B cell (primary cell): ENCODE data around the gene GNAT3. TPM values are rescaled to one million over a fixed set of nuclear protein-coding genes. Genes with fewer than 3 reads are reported as not detected.

Source experiments
- ATAC-seq: fragments of 200-7000 bp; cut with Tn5 transposase; one replicate; pipeline ENCODE4 v1.10.0; 2021; ENCODE audit warnings: low read depth, mild to moderate bottlenecking, moderate number of reproducible peaks, moderate library complexity
- CTCF ChIA-PET: fragments of 350-600 bp; sonication (Branson Sonifier 250); formaldehyde crosslinking; loops from one replicate; lab custom pipeline; 2021; ENCODE audit warnings: antibody characterized with exemption, inconsistent platforms; lab: Charles Lee
- POLR2A ChIA-PET: fragments of 350-600 bp; sonication (Branson Sonifier 250); formaldehyde crosslinking; loops from one replicate; lab custom pipeline; 2021; ENCODE audit warnings: antibody characterized with exemption; lab: Charles Lee
- DNase-seq: peaks from one replicate; pipeline ENCODE4 v3.0.0; 2013
- H2AFZ ChIP-seq: 2 replicates; pipeline ENCODE4 v1.6.1; 2012; ENCODE audit warnings: mild to moderate bottlenecking, low read depth, low read length; ENCODE audit not compliant: insufficient read depth, poor library complexity, severe bottlenecking
- H3K27ac ChIP-seq, 2 donors: 1 replicate in 1 of 2; 2 replicates in 1 of 2; pipeline ENCODE4 v1.5.1; 2012 to 2013; ENCODE audit warnings: low read length in 2 of 2, mild to moderate bottlenecking in 2 of 2, moderate library complexity in 1 of 2
- H3K27me3 ChIP-seq, 4 experiments: fragments of 200-600 bp in 1 of 4; sonication (generic) in 1 of 4; replicated peaks in 1 of 4; 1 replicate in 2 of 4; 2 replicates in 2 of 4; pipeline versions ENCODE4 v1.6.1 to v1.7.0; 2013 to 2016; ENCODE audit warnings: low read length in 3 of 4, mild to moderate bottlenecking in 2 of 4, mixed read lengths in 1 of 4, moderate library complexity in 1 of 4; ENCODE audit not compliant: insufficient read depth in 4 of 4, control insufficient read depth in 3 of 4; ENCODE audit errors: control extremely low read depth in 1 of 4
- H3K36me3 ChIP-seq, 2 experiments: replicated peaks in 1 of 2; 1 replicate in 1 of 2; 2 replicates in 1 of 2; pipeline versions ENCODE4 v1.6.1 to v1.7.1; 2013; ENCODE audit warnings: low read length in 1 of 2; ENCODE audit not compliant: insufficient read depth in 2 of 2, control insufficient read depth in 1 of 2; ENCODE audit errors: control extremely low read depth in 1 of 2, extremely low read depth in 1 of 2
- H3K4me1 ChIP-seq, 2 donors: fragments of 200-600 bp in 1 of 2; sonication (generic) in 1 of 2; 1 replicate in 1 of 2; 2 replicates in 1 of 2; pipeline versions ENCODE4 v1.5.1 to v1.6.1; 2013 to 2017; ENCODE audit warnings: low read length in 2 of 2; ENCODE audit not compliant: control insufficient read depth in 2 of 2, insufficient read depth in 2 of 2
- H3K4me2 ChIP-seq: replicated peaks from 2 replicates; pipeline ENCODE3; 2012; ENCODE audit warnings: mild to moderate bottlenecking, low read depth, low read length; ENCODE audit not compliant: poor library complexity, severe bottlenecking
- H3K4me3 ChIP-seq, 5 experiments: fragments of 200-600 bp in 1 of 5; sonication (generic) in 1 of 5; 1 replicate in 3 of 5; 2 replicates in 2 of 5; pipeline versions ENCODE4 v1.5.1 to v1.7.0; 2011 to 2016; ENCODE audit warnings: low read length in 4 of 5, mild to moderate bottlenecking in 4 of 5, low read depth in 2 of 5, control low read depth in 1 of 5, moderate library complexity in 1 of 5; ENCODE audit not compliant: insufficient read depth in 1 of 5; ENCODE audit errors: control extremely low read depth in 1 of 5, extremely low read depth in 1 of 5
- H3K79me2 ChIP-seq: fragments of 200-600 bp; sonication (generic); one replicate; pipeline ENCODE4 v1.6.0; 2016; ENCODE audit warnings: low read length; ENCODE audit not compliant: control insufficient read depth, insufficient read depth
- H3K9ac ChIP-seq: fragments of 200-600 bp; sonication (generic); 2 replicates; pipeline ENCODE4 v1.6.1; 2017; ENCODE audit warnings: mild to moderate bottlenecking, low read length, moderate library complexity
- H3K9me3 ChIP-seq, 3 donors: one replicate each; pipeline versions ENCODE4 v1.6.1 to v1.7.1; 2013; ENCODE audit warnings: low read length in 2 of 3; ENCODE audit not compliant: control insufficient read depth in 2 of 3, insufficient read depth in 1 of 3; ENCODE audit errors: control extremely low read depth in 1 of 3
- H4K20me1 ChIP-seq: 2 replicates; pipeline ENCODE4 v1.6.0; 2012; ENCODE audit warnings: mild to moderate bottlenecking, low read length; ENCODE audit not compliant: insufficient read depth, control insufficient read depth, poor library complexity, severe bottlenecking
- H3K27ac Mint-ChIP-seq: one replicate; pipeline ENCODE4 v1.8.0; 2021; ENCODE audit warnings: mixed read lengths
- H3K27me3 Mint-ChIP-seq: one replicate; pipeline ENCODE4 v1.8.0; 2021; ENCODE audit warnings: mixed read lengths
- H3K4me1 Mint-ChIP-seq: one replicate; pipeline ENCODE4 v1.8.0; 2021; ENCODE audit warnings: mixed read lengths
- H3K4me3 Mint-ChIP-seq: one replicate; pipeline ENCODE4 v1.8.0; 2021; ENCODE audit warnings: mixed read lengths
- H3K9me3 Mint-ChIP-seq: one replicate; pipeline ENCODE4 v1.8.0; 2022; ENCODE audit warnings: mixed read lengths; ENCODE audit not compliant: insufficient read depth
- EZH2 ChIP-seq: IDR thresholded peaks from 2 replicates; pipeline ENCODE4 v1.6.1; 2012; ENCODE audit warnings: borderline replicate concordance, low read depth, mild to moderate bottlenecking, moderate library complexity, low read length; ENCODE audit not compliant: insufficient read depth, poor library complexity, severe bottlenecking
- WGBS: methylation state at CpG from one replicate; pipeline ENCODE4 v1.1.5; 2013; ENCODE audit warnings: missing lambda C conversion rate; ENCODE audit not compliant: insufficient coverage; 5-methylcytosine and 5-hydroxymethylcytosine counted together
- intact Hi-C: fragments of 100-400 bp; cut with micrococcal nuclease; formaldehyde crosslinking; loops from one replicate; pipeline ENCODE4 v1.10.0; 2022
- polyA plus RNA-seq: library from polyadenylated mRNA; depleted of rRNA; stranded (reverse); fragments of >200 nt; gene quantifications from 2 replicates; pipeline ENCODE4 v1.2.3, GENCODE V29; 2012
- total RNA-seq, 2 donors: library from RNA; stranded (reverse); fragments of 120-200 nt in 1 of 2; gene quantifications; 1 replicate in 1 of 2; 2 replicates in 1 of 2; pipeline versions ENCODE4 v1.2.3 to v1.2.4, GENCODE V29; 2013 to 2022
- TF ChIP-seq, protein P1 (sequence below): fragments of 200-600 bp; IDR thresholded peaks from one replicate; pipeline ENCODE4 v1.8.0; 2022; ENCODE audit warnings: antibody characterized with exemption, mild to moderate bottlenecking

GNAT3 gene
- total and polyA plus RNA-seq, 2 donors (not counting 1 experiment from before 2014, with no cell fraction given) = not detected

GRCh38 chr7:80548840-80549530 lies 37.1 kb upstream of the GNAT3 start:
- H4K20me1 ChIP-seq = no peaks in the 10 kb centered on the region
- Mint-ChIP-seq H3K4me3 (no peak overlapping the region), H3K27ac (no peak overlapping the region), H3K9me3 (no peaks in the 10 kb centered on the region), H3K4me1 (no peaks in the 10 kb centered on the region), H3K27me3 (no peaks in the 10 kb centered on the region)
- intact Hi-C loops = no loop called here
- H3K36me3 ChIP-seq = no peaks in the 10 kb centered on the region
- POLR2A ChIA-PET = no interaction called here
- no peak overlapping the region for H3K27ac ChIP-seq
- no peaks in the 10 kb centered on the region for H3K79me2 ChIP-seq
- ATAC-seq (no peak), DNase-seq (no peak)
- no peak overlapping the region for H3K4me2 ChIP-seq
- CTCF ChIA-PET = no interaction called here
- H2AFZ ChIP-seq = no peak overlapping the region
- no peaks in the 10 kb centered on the region for H3K27me3 ChIP-seq
- no peak overlapping the region for H3K4me3 ChIP-seq
- H3K9me3 ChIP-seq = peaks cover 0 to 1% (median 0%) of the 10 kb centered on the region in 3 donors
- H3K9ac ChIP-seq = no peak overlapping the region
- no peaks in the 10 kb centered on the region for H3K4me1 ChIP-seq
- TF ChIP-seq, protein P1, sequence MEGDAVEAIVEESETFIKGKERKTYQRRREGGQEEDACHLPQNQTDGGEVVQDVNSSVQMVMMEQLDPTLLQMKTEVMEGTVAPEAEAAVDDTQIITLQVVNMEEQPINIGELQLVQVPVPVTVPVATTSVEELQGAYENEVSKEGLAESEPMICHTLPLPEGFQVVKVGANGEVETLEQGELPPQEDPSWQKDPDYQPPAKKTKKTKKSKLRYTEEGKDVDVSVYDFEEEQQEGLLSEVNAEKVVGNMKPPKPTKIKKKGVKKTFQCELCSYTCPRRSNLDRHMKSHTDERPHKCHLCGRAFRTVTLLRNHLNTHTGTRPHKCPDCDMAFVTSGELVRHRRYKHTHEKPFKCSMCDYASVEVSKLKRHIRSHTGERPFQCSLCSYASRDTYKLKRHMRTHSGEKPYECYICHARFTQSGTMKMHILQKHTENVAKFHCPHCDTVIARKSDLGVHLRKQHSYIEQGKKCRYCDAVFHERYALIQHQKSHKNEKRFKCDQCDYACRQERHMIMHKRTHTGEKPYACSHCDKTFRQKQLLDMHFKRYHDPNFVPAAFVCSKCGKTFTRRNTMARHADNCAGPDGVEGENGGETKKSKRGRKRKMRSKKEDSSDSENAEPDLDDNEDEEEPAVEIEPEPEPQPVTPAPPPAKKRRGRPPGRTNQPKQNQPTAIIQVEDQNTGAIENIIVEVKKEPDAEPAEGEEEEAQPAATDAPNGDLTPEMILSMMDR = no peak
- no peak for TF ChIP-seq EZH2

DNA sequence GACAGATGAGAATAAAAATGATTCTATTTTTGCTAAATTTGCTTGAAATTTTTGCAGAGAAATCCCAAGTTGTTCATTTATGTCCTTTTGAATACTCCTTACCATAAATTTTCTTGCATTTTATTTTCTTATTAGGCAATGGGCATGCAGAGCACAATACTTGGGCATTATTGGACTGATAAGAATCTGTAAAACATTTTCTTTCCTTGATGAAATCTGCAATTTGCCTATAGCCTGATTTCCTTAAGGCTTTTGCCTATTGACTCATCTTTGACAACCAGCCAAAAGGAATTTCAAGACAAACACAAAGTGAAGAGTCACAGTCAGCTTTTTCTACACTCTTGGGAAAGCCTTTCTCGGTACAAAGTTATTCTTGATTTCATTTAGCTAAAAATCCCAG lies 30.5 kb upstream of the GNAT3 start:
- Histone ChIP-seq H3K27ac (no peak overlapping the region), H3K36me3 (no peaks in the 10 kb centered on the region), H3K9me3 (peaks cover 0 to 3% (median 1%) of the 10 kb centered on the region in 3 donors), H3K79me2 (no peaks in the 10 kb centered on the region), H4K20me1 (no peaks in the 10 kb centered on the region), H3K4me1 (no peaks in the 10 kb centered on the region), H3K4me2 (no peak overlapping the region), H3K27me3 (no peaks in the 10 kb centered on the region), H2AFZ (no peak overlapping the region), H3K9ac (no peak overlapping the region), H3K4me3 (no peak overlapping the region)
- Mint-ChIP-seq H3K4me3 (no peak overlapping the region), H3K9me3 (no peaks in the 10 kb centered on the region), H3K27ac (no peak overlapping the region), H3K4me1 (no peaks in the 10 kb centered on the region), H3K27me3 (no peaks in the 10 kb centered on the region)
- CTCF ChIA-PET = no interaction called here
- ATAC-seq (no peak), DNase-seq (no peak)
- TF ChIP-seq EZH2 = no peak
- TF ChIP-seq, protein P1 = no peak
- POLR2A ChIA-PET = no interaction called here
- no CpG with 5 or more reads among the region's 1 CpG for WGBS
- intact Hi-C loops = no loop called here
